IMR-90 (cell line): ENCODE data around the gene ZSCAN4. TPM values are rescaled to one million over a fixed set of nuclear protein-coding genes. Genes with fewer than 3 reads are reported as not detected.

Source experiments
- ATAC-seq: fragments of 200-7000 bp; cut with Tn5 transposase; 2 replicates; pipeline ENCODE4 v1.9.1; 2020; ENCODE audit warnings: low read depth, mild to moderate bottlenecking, moderate library complexity
- BruUV-seq: library from RNA; stranded (reverse); fragments of 400-500 nt; replicated peaks from 2 replicates; lab custom pipeline; 2021; lab: Mats Ljungman, UMichigan
- CTCF ChIA-PET: fragments of 300-600 bp; formaldehyde crosslinking; extraction: SDS; loops from one replicate; lab custom pipeline; 2021; ENCODE audit warnings: antibody characterized with exemption; lab: Yijun Ruan, JAX
- POLR2A ChIA-PET: fragments of 300-600 bp; sonication (Branson Sonifier 250); formaldehyde crosslinking; loops from one replicate; lab custom pipeline; 2022; ENCODE audit warnings: antibody characterized with exemption; ENCODE audit not compliant: unreplicated experiment; lab: Charles Lee
- DNase-seq: peaks from one replicate; pipeline ENCODE4 v3.0.0; 2013
- H2AFZ ChIP-seq: replicated peaks from 2 replicates; pipeline ENCODE3; 2013; ENCODE audit warnings: low read length, mild to moderate bottlenecking; ENCODE audit not compliant: poor library complexity
- H2AK5ac ChIP-seq: 2 replicates; pipeline ENCODE4 v1.6.1; 2013; ENCODE audit warnings: low read depth, low read length, inconsistent platforms
- H2AK9ac ChIP-seq: replicated peaks from 2 replicates; pipeline ENCODE3; 2013; ENCODE audit warnings: mild to moderate bottlenecking, low read depth, low read length, moderate library complexity; ENCODE audit not compliant: poor library complexity
- H2BK120ac ChIP-seq: 2 replicates; pipeline ENCODE4 v1.6.1; 2013; ENCODE audit warnings: low read depth, low read length, inconsistent platforms
- H2BK15ac ChIP-seq: 3 replicates; pipeline ENCODE4 v1.6.1; 2013; ENCODE audit warnings: low read depth, low read length, inconsistent platforms
- H2BK20ac ChIP-seq: 2 replicates; pipeline ENCODE4 v1.6.1; 2013; ENCODE audit warnings: low read depth, mild to moderate bottlenecking, inconsistent platforms, low read length, moderate library complexity
- H2BK5ac ChIP-seq: 2 replicates; pipeline ENCODE4 v1.6.1; 2013; ENCODE audit warnings: mild to moderate bottlenecking, low read depth, low read length, inconsistent platforms; ENCODE audit not compliant: poor library complexity, severe bottlenecking
- H3K14ac ChIP-seq: replicated peaks from 2 replicates; pipeline ENCODE4 v1.6.1; 2013; ENCODE audit warnings: low read depth, low read length, inconsistent platforms
- H3K18ac ChIP-seq: 2 replicates; pipeline ENCODE4 v1.6.1; 2013; ENCODE audit warnings: low read depth, low read length, control low read depth
- H3K23ac ChIP-seq: 2 replicates; pipeline ENCODE4 v1.6.1; 2013; ENCODE audit warnings: low read depth, low read length, inconsistent platforms
- H3K27ac ChIP-seq: 2 replicates; pipeline ENCODE4 v1.5.1; 2013; ENCODE audit warnings: mild to moderate bottlenecking, control low read depth, low read length; ENCODE audit not compliant: insufficient read depth
- H3K27me3 ChIP-seq: 2 replicates; pipeline ENCODE4 v1.6.1; 2013; ENCODE audit warnings: low read length; ENCODE audit not compliant: control insufficient read depth, insufficient read depth
- H3K36me3 ChIP-seq: 2 replicates; pipeline ENCODE4 v1.6.1; 2013; ENCODE audit warnings: low read length, mixed read lengths; ENCODE audit not compliant: control insufficient read depth, insufficient read depth
- H3K4ac ChIP-seq: 2 replicates; pipeline ENCODE4 v1.6.1; 2013; ENCODE audit warnings: low read depth, low read length, inconsistent platforms
- H3K4me1 ChIP-seq: 2 replicates; pipeline ENCODE4 v1.6.1; 2013; ENCODE audit warnings: low read length, mixed read lengths; ENCODE audit not compliant: control insufficient read depth, insufficient read depth
- H3K4me2 ChIP-seq: 2 replicates; pipeline ENCODE4 v1.6.1; 2013; ENCODE audit warnings: low read depth, mild to moderate bottlenecking, control low read depth, low read length, moderate library complexity
- H3K4me3 ChIP-seq: 2 replicates; pipeline ENCODE4 v1.5.1; 2013; ENCODE audit warnings: low read depth, mild to moderate bottlenecking, control low read depth, low read length, moderate library complexity; ENCODE audit not compliant: insufficient read depth
- H3K56ac ChIP-seq: 2 replicates; pipeline ENCODE4 v1.6.1; 2013; ENCODE audit warnings: low read length, inconsistent platforms; ENCODE audit not compliant: insufficient read depth; ENCODE audit errors: extremely low read depth
- H3K79me1 ChIP-seq, 2 experiments: 2 replicates each; pipeline ENCODE4 v1.6.1; 2013; ENCODE audit warnings: low read length in 2 of 2, inconsistent platforms in 1 of 2, low read depth in 1 of 2
- H3K9ac ChIP-seq: 2 replicates; pipeline ENCODE4 v1.6.1; 2013; ENCODE audit warnings: low read depth, low read length, control low read depth
- H3K9me1 ChIP-seq: 2 replicates; pipeline ENCODE4 v1.6.1; 2013; ENCODE audit warnings: low read length, inconsistent platforms; ENCODE audit not compliant: insufficient read depth
- H3K9me3 ChIP-seq: 2 replicates; pipeline ENCODE4 v1.6.1; 2013; ENCODE audit warnings: low read length; ENCODE audit not compliant: control insufficient read depth, insufficient read depth
- H4K20me1 ChIP-seq: 2 replicates; pipeline ENCODE4 v1.6.1; 2013; ENCODE audit warnings: low read length, inconsistent platforms; ENCODE audit not compliant: insufficient read depth
- H4K5ac ChIP-seq: 2 replicates; pipeline ENCODE4 v1.6.1; 2013; ENCODE audit warnings: mild to moderate bottlenecking, low read depth, low read length, control low read depth
- H4K8ac ChIP-seq, 2 experiments: 2 replicates each; pipeline ENCODE4 v1.6.1; 2013; ENCODE audit warnings: low read depth in 2 of 2, low read length in 2 of 2, control low read depth in 1 of 2, inconsistent platforms in 1 of 2
- H4K91ac ChIP-seq: 2 replicates; pipeline ENCODE4 v1.6.1; 2013; ENCODE audit warnings: low read depth, low read length, inconsistent platforms; ENCODE audit not compliant: insufficient read depth
- CEBPB ChIP-seq: IDR thresholded peaks from 2 replicates; pipeline ENCODE4 v1.6.1; 2012; ENCODE audit warnings: low read depth, low read length, improper control_type of control experiment
- WGBS, 2 experiments: methylation state at CpG; one replicate each; pipeline versions ENCODE4 v1.1.5 to v1.1.7; 2013; ENCODE audit warnings: missing lambda C conversion rate in 2 of 2; ENCODE audit not compliant: insufficient read length in 1 of 2; ENCODE audit errors: extremely low coverage in 2 of 2; 5-methylcytosine and 5-hydroxymethylcytosine counted together
- dilution Hi-C: fragments of 300-500 bp; cut with HindIII; formaldehyde crosslinking; loops from one replicate; pipeline ENCODE4 v1.14.3; 2018; ENCODE audit warnings: low sequenced_read_pairs; ENCODE audit not compliant: unreplicated experiment
- in situ Hi-C: fragments of 300-500 bp; cut with MboI; formaldehyde crosslinking; loops from 3 replicates; pipeline ENCODE4 v1.14.3; 2019; ENCODE audit warnings: low sequenced_read_pairs, inconsistent platforms, mixed read lengths
- intact Hi-C: fragments of 100-400 bp; cut with micrococcal nuclease; formaldehyde crosslinking; loops from 2 replicates; pipeline ENCODE4 v1.10.0; 2022
- polyA plus RNA-seq, 3 experiments: library from polyadenylated mRNA; depleted of rRNA; stranded (reverse); fragments of >200 nt; gene quantifications; 2 replicates each; pipeline ENCODE4 v1.2.3, GENCODE V29; 2012; ENCODE audit warnings: low replicate concordance in 1 of 3
- total RNA-seq: library from RNA; depleted of rRNA; stranded (reverse); fragments of >200 nt; gene quantifications from 2 replicates; pipeline ENCODE4 v1.2.3, GENCODE V29; 2012

Gene ZSCAN4
- total and polyA plus RNA-seq, 2 of the 4 experiments (the other 2 are of a cell fraction), result not detected

GRCh38 chr19:57656346-57656745 is 12.4 kb upstream of the ZSCAN4 start:
- H3K36me3 ChIP-seq, result no peaks in the 10 kb centered on the region
- intact Hi-C loops (no loop called here), in situ Hi-C loops (no loop called here), dilution Hi-C loops (no loop called here)
- H3K4me3 ChIP-seq, result no peak overlapping the region
- no peak overlapping the region for H2BK15ac ChIP-seq
- no peak overlapping the region for H3K56ac ChIP-seq
- no peaks in the 10 kb centered on the region for H3K4me1 ChIP-seq
- no peak overlapping the region for H2BK20ac ChIP-seq
- peaks cover 3% of the 10 kb centered on the region for H3K27me3 ChIP-seq
- ChIA-PET CTCF (no interaction called here), POLR2A (no interaction called here)
- H3K27ac ChIP-seq, result no peak overlapping the region
- H4K8ac ChIP-seq, result no peak overlapping the region
- no peak overlapping the region for H4K91ac ChIP-seq
- H3K9me1 ChIP-seq, result no peaks in the 10 kb centered on the region
- H4K20me1 ChIP-seq, result no peaks in the 10 kb centered on the region
- H3K23ac ChIP-seq, result no peak overlapping the region
- BruUV-seq, result no TSS peak
- no peak overlapping the region for H2BK120ac ChIP-seq
- WGBS, 2 experiments, result no CpG with 5 or more reads among the region's 1 CpG
- peaks cover 7% of the 10 kb centered on the region for H3K9me3 ChIP-seq
- no peak overlapping the region for H2AFZ ChIP-seq
- no peaks in the 10 kb centered on the region for H3K79me1 ChIP-seq
- H2AK5ac ChIP-seq, result no peak overlapping the region
- ATAC-seq, result no peak
- H4K5ac ChIP-seq, result no peak overlapping the region
- DNase-seq, result no peak
- H2AK9ac ChIP-seq, result no peak overlapping the region
- no peak overlapping the region for H3K9ac ChIP-seq
- H3K4ac ChIP-seq, result no peak overlapping the region
- no peak overlapping the region for H3K18ac ChIP-seq
- no peak overlapping the region for H3K4me2 ChIP-seq
- H2BK5ac ChIP-seq, result no peak overlapping the region
- no peak overlapping the region for H3K14ac ChIP-seq
- TF ChIP-seq CEBPB, result no peak
